ENCODE measurements around the gene RPGRIP1L.

The RPGRIP1L gene

GRCh38 chr16:53737552-53737951, 33.9 kb upstream of the RPGRIP1L start:
- Histone ChIP-seq H3K9me3 (no peaks in the 10 kb centered on the region), H3K27ac (no peak overlapping the region), H3K36me3 (no peaks in the 10 kb centered on the region), H3K27me3 (no peaks in the 10 kb centered on the region), H3K4me1 (ENCODE audit: control insufficient read depth in 1 of 2, insufficient read depth in 1 of 2, low read depth in 1 of 2, low read length in 1 of 2) (no peaks in the 10 kb centered on the region), H3K4me3 (ENCODE audit: low read depth in 1 of 2, low read length in 1 of 2) (no peak overlapping the region)
- no peak for TF ChIP-seq CTCF (IDR thresholded peaks at IDR 0.05)

- no peaks in the 10 kb centered on the region for H3K36me3 ChIP-seq
- H3K27me3 ChIP-seq: no peaks in the 10 kb centered on the region
- H3K4me1 ChIP-seq (ENCODE audit: control insufficient read depth in 1 of 2, insufficient read depth in 1 of 2, low read depth in 1 of 2, low read length in 1 of 2): no peaks in the 10 kb centered on the region
- H3K9me3 ChIP-seq: no peaks in the 10 kb centered on the region
- TF ChIP-seq CTCF (IDR thresholded peaks at IDR 0.05): no peak
- no peak overlapping the region for H3K4me3 ChIP-seq (ENCODE audit: low read depth in 1 of 2, low read length in 1 of 2)
- no peak overlapping the region for H3K27ac ChIP-seq
Measured at GRCh38 chr16:53736297-53736696, 32.6 kb upstream of the RPGRIP1L start.

- no peak for TF ChIP-seq CTCF (IDR thresholded peaks at IDR 0.05)
- H3K4me1 ChIP-seq (ENCODE audit: control insufficient read depth in 1 of 2, insufficient read depth in 1 of 2, low read depth in 1 of 2, low read length in 1 of 2): no peaks in the 10 kb centered on the region
- no peak overlapping the region for H3K4me3 ChIP-seq (ENCODE audit: low read depth in 1 of 2, low read length in 1 of 2)
- no peaks in the 10 kb centered on the region for H3K27me3 ChIP-seq
- no peaks in the 10 kb centered on the region for H3K9me3 ChIP-seq
- no peak overlapping the region for H3K27ac ChIP-seq
- H3K36me3 ChIP-seq: no peaks in the 10 kb centered on the region
Measured at GRCh38 chr16:53734908-53735307, 31.2 kb upstream of the RPGRIP1L start.

- Histone ChIP-seq H3K4me1 (ENCODE audit: control insufficient read depth in 1 of 2, insufficient read depth in 1 of 2, low read depth in 1 of 2, low read length in 1 of 2) (no peaks in the 10 kb centered on the region), H3K4me3 (ENCODE audit: low read depth in 1 of 2, low read length in 1 of 2) (no peak overlapping the region), H3K27me3 (no peaks in the 10 kb centered on the region), H3K36me3 (no peaks in the 10 kb centered on the region), H3K27ac (no peak overlapping the region), H3K9me3 (no peaks in the 10 kb centered on the region)
- TF ChIP-seq CTCF (IDR thresholded peaks at IDR 0.05): no peak
Measured at GRCh38 chr16:53732296-53732929, 28.8 kb upstream of the RPGRIP1L start.

GRCh38 chr16:53730693-53731092, 27.0 kb upstream of the RPGRIP1L start:
- no peaks in the 10 kb centered on the region for H3K9me3 ChIP-seq
- H3K27me3 ChIP-seq: no peaks in the 10 kb centered on the region
- H3K4me1 ChIP-seq (ENCODE audit: control insufficient read depth in 1 of 2, insufficient read depth in 1 of 2, low read depth in 1 of 2, low read length in 1 of 2): no peaks in the 10 kb centered on the region
- TF ChIP-seq CTCF (IDR thresholded peaks at IDR 0.05): no peak
- H3K27ac ChIP-seq: no peak overlapping the region
- H3K4me3 ChIP-seq (ENCODE audit: low read depth in 1 of 2, low read length in 1 of 2): no peak overlapping the region
- no peaks in the 10 kb centered on the region for H3K36me3 ChIP-seq

- Histone ChIP-seq H3K36me3 (no peaks in the 10 kb centered on the region), H3K27me3 (no peaks in the 10 kb centered on the region), H3K4me1 (ENCODE audit: control insufficient read depth in 1 of 2, insufficient read depth in 1 of 2, low read depth in 1 of 2, low read length in 1 of 2) (no peaks in the 10 kb centered on the region), H3K4me3 (ENCODE audit: low read depth in 1 of 2, low read length in 1 of 2) (no peak overlapping the region), H3K27ac (no peak overlapping the region), H3K9me3 (no peaks in the 10 kb centered on the region)
- no peak for TF ChIP-seq CTCF (IDR thresholded peaks at IDR 0.05)
Measured at GRCh38 chr16:53726625-53727024, 23.0 kb upstream of the RPGRIP1L start.

Data from neutrophil (primary cell).